Chondrocyte (in vitro differentiated cells): ENCODE data around the gene EPS8L2. TPM values are rescaled to one million over a fixed set of nuclear protein-coding genes. Genes with fewer than 3 reads are reported as not detected.

Experiments
- DNase-seq: peaks from one replicate; pipeline ENCODE4 v3.0.0; 2021; ENCODE audit warnings: mixed read lengths, low spot score
- H3K27ac Mint-ChIP-seq: one replicate; pipeline ENCODE4 v1.8.0; 2021; ENCODE audit warnings: mild to moderate bottlenecking, moderate library complexity, mixed read lengths; ENCODE audit not compliant: unreplicated experiment
- H3K27me3 Mint-ChIP-seq: 2 replicates; pipeline ENCODE4 v1.8.0; 2021; ENCODE audit warnings: low read depth, mixed read lengths
- H3K36me3 Mint-ChIP-seq: 2 replicates; pipeline ENCODE4 v1.8.0; 2021; ENCODE audit warnings: low read depth, mixed read lengths
- H3K4me1 Mint-ChIP-seq: 2 replicates; pipeline ENCODE4 v1.8.0; 2021; ENCODE audit warnings: low read depth, mild to moderate bottlenecking, mixed read lengths
- H3K4me3 Mint-ChIP-seq: one replicate; pipeline ENCODE4 v1.8.0; 2021; ENCODE audit warnings: mild to moderate bottlenecking, moderate library complexity, mixed read lengths; ENCODE audit not compliant: unreplicated experiment
- H3K9me3 Mint-ChIP-seq: 2 replicates; pipeline ENCODE4 v1.8.0; 2021; ENCODE audit warnings: low read depth, mixed read lengths
- CTCF ChIP-seq: fragments of 200-600 bp; sonication (generic); IDR thresholded peaks from 2 replicates; pipeline ENCODE4 v1.5.0; 2021; ENCODE audit warnings: antibody characterized with exemption, mild to moderate bottlenecking, moderate library complexity
- total RNA-seq: library from RNA; stranded (reverse); gene quantifications from 3 replicates; pipeline ENCODE4 v1.2.1, GENCODE V29; 2021

EPS8L2 gene
- total RNA-seq, 1 donor from 2014 or later: 51.6 TPM

- Mint-ChIP-seq H3K4me1 (peaks cover 12% of the 10 kb centered on the region), H3K4me3 (no peak overlapping the region), H3K9me3 (no peaks in the 10 kb centered on the region), H3K27ac (no peak overlapping the region), H3K36me3 (peaks cover 7% of the 10 kb centered on the region), H3K27me3 (no peaks in the 10 kb centered on the region)
- no peak for TF ChIP-seq CTCF
- DNase-seq: no peak
Observed at GRCh38 chr11:722346-722811, 16.3 kb downstream of the EPS8L2 start.

- Mint-ChIP-seq H3K9me3 (no peaks in the 10 kb centered on the region), H3K4me3 (no peak overlapping the region), H3K27me3 (no peaks in the 10 kb centered on the region), H3K36me3 (peaks cover 7% of the 10 kb centered on the region), H3K27ac (no peak overlapping the region), H3K4me1 (peaks cover 16% of the 10 kb centered on the region)
- peak; percentile 82 for TF ChIP-seq CTCF
- DNase-seq: no peak
Observed at GRCh38 chr11:723120-723883, 17.3 kb downstream of the EPS8L2 start.

- H3K27ac Mint-ChIP-seq: peak overlapping the region; percentile 22
- no peak for DNase-seq
- peaks cover 6% of the 10 kb centered on the region for H3K36me3 Mint-ChIP-seq
- H3K4me1 Mint-ChIP-seq: peaks cover 14% of the 10 kb centered on the region
- TF ChIP-seq CTCF: no peak
- H3K27me3 Mint-ChIP-seq: no peaks in the 10 kb centered on the region
- no peak overlapping the region for H3K4me3 Mint-ChIP-seq
- no peaks in the 10 kb centered on the region for H3K9me3 Mint-ChIP-seq
Observed at GRCh38 chr11:724049-724777, 18.2 kb downstream of the EPS8L2 start.

- no peak overlapping the region for H3K27ac Mint-ChIP-seq
- H3K9me3 Mint-ChIP-seq: no peaks in the 10 kb centered on the region
- H3K27me3 Mint-ChIP-seq: no peaks in the 10 kb centered on the region
- H3K4me3 Mint-ChIP-seq: no peak overlapping the region
- H3K4me1 Mint-ChIP-seq: peaks cover 10% of the 10 kb centered on the region
- peaks cover 5% of the 10 kb centered on the region for H3K36me3 Mint-ChIP-seq
- no peak for TF ChIP-seq CTCF
- DNase-seq: no peak
Observed at GRCh38 chr11:724778-725386, 18.9 kb downstream of the EPS8L2 start.

- H3K4me3 Mint-ChIP-seq: no peak overlapping the region
- H3K9me3 Mint-ChIP-seq: no peaks in the 10 kb centered on the region
- H3K27me3 Mint-ChIP-seq: no peaks in the 10 kb centered on the region
- H3K27ac Mint-ChIP-seq: no peak overlapping the region
- peaks cover 10% of the 10 kb centered on the region for H3K4me1 Mint-ChIP-seq
- no peak for DNase-seq
- peaks cover 3% of the 10 kb centered on the region for H3K36me3 Mint-ChIP-seq
- no peak for TF ChIP-seq CTCF
Observed at GRCh38 chr11:725624-726202, 19.7 kb downstream of the EPS8L2 start.
